ENCODE data around the gene TUBB6.

TUBB6 gene

DNA sequence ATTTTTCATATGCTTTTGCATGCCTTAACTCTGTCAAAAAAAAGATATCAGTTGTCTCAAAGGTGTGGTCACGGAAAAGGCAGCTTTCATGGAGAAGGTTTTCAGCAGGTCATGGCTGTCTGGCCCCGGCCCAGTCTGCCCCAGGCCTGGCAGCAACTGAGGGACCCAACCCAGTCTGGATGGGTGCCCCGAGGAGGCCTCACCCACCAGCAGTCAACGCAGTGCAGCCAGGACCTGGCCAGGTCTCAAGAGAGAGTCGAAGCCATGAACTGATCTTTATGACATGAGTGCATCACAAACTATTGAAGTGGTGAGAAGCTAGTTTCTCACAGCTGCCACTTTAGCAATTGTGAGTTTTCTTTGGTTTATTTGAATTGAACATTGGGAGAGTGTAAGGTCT lies 7.9 kb downstream of the TUBB6 start:
- no peak for DNase-seq

GRCh38 chr18:12317664-12318333 lies 9.8 kb downstream of the TUBB6 start:
- DNase-seq = no peak

DNA sequence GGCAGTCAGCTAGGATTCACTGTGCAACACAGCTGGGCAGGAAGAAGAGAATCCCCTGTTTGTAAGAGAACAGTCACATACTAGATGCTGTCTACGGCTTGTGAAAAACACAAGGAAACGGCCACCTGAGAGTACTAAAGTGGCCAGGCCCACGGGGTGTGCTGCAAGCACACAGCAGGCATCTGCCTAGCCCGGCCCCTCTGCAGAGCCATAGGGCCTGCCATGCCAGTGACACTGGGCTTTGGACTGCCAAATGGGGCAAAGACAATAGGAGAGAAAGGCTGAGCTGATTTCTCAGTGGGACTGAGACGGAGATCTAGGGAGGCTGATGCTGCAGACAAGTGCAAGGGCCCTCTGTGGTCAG lies 10.3 kb downstream of the TUBB6 start:
- DNase-seq = no peak

- no peak for DNase-seq
These were observed 10.8 kb downstream of the TUBB6 start for GRCh38 chr18:12318857-12319256.

- no peak for DNase-seq
These were observed 13.3 kb downstream of the TUBB6 start for GRCh38 chr18:12321333-12321732.

DNA sequence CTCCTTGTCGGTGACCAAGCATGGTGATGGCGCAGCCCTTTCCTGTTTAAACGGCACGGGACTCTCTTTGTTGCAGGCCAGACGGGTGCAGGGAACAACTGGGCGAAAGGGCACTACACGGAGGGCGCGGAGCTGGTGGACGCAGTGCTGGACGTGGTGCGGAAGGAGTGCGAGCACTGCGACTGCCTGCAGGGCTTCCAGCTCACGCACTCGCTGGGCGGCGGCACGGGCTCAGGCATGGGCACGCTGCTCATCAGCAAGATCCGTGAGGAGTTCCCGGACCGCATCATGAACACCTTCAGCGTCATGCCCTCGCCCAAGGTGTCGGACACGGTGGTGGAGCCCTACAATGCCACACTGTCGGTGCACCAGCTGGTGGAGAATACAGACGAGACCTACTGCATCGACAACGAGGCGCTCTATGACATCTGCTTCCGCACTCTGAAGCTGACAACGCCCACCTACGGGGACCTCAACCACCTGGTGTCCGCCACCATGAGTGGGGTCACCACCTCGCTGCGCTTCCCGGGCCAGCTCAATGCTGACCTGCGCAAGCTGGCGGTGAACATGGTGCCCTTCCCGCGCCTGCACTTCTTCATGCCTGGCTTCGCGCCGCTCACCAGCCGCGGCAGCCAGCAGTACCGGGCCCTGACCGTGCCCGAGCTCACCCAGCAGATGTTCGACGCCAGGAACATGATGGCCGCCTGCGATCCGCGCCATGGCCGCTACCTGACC lies 17.1 kb downstream of the TUBB6 start:
- no peak for DNase-seq

GRCh38 chr18:12325726-12326245 lies 17.7 kb downstream of the TUBB6 start:
- no peak for DNase-seq

- DNase-seq = no peak
These were observed 18.8 kb downstream of the TUBB6 start for GRCh38 chr18:12326711-12327460.

DNA sequence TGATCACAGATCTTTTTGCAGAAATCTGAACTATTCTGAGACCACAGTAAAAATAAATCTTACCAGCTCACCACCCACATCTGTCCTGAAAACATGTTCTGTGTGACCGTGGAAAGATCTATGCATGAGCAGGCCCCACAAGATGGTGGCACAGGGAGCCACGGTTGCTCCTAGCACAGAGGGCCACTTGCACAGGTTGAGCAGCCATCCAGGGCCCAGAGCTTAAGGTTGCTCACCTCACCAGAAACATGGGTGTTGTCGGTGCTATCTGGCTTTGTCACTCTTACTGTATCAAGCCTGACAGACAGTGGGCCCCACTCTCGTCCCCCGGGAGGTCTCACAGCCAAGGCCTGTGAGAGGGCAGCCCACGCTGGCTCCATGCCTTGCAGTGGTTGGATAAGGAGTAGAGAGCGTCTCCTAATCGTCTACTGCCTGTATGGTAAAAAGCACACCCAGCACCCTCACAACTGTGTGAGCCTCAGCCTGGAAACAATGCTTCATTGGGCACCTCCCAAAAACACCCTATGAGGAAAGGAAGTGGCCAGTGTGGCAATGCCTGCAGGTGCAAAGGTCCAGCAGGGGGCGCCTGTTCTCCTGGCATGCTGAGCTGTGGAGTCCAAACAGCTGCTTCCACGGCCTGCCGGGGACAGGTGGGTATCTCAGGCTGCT lies 19.6 kb downstream of the TUBB6 start:
- DNase-seq = peak; percentile 48 to 58

- DNase-seq = no peak
These were observed 20.3 kb downstream of the TUBB6 start for GRCh38 chr18:12328179-12328823.

GRCh38 chr18:12329125-12329698 lies 21.2 kb downstream of the TUBB6 start:
- DNase-seq = no peak

GRCh38 chr18:12330766-12331165 lies 22.7 kb downstream of the TUBB6 start:
- no peak for DNase-seq

- no peak for DNase-seq
These were observed 25.7 kb downstream of the TUBB6 start for GRCh38 chr18:12333506-12334290.

- DNase-seq = no peak
These were observed 26.3 kb downstream of the TUBB6 start for GRCh38 chr18:12334366-12334808.

DNA sequence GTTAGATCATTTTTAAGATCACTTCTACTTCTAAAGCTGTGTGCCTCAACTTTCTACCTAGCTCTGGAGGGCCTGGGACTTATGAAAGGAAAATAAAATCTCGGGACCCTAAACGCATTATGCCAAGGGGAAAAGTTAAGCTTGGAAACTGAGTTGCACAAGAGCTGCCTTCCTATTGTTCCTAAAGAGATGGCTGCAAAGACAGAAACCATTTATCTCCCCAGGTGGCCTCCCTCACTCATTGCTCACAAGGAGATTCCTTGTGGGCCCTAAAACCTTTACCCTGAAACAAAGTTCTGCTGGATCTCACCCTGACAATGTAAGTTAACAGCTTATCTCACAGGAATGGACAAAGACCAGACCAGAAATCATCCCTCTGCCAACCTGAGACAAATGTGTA lies 26.8 kb downstream of the TUBB6 start:
- DNase-seq = no peak

GRCh38 chr18:12335503-12335902 lies 27.5 kb downstream of the TUBB6 start:
- no peak for DNase-seq

- DNase-seq = no peak
These were observed 28.2 kb downstream of the TUBB6 start for GRCh38 chr18:12336171-12336613.

DNA sequence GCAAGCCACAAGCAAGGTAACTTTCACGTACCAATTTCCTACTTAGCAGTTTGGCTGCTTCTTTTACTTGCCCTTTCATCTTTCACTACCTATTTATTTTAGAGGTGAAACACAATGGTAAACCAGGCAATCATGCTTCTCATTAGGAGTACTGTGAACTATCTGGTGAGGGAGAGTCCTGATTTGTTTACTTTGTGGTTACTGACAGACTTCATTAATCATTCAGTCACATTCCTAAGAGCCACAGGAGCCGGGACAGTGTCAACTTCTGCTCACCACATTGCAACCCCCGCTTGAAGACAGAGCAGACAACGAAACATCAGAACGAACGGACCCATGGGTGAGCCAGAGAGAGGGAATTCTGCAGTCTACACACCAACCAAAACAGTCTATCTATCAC lies 28.8 kb downstream of the TUBB6 start:
- DNase-seq = no peak

DNA sequence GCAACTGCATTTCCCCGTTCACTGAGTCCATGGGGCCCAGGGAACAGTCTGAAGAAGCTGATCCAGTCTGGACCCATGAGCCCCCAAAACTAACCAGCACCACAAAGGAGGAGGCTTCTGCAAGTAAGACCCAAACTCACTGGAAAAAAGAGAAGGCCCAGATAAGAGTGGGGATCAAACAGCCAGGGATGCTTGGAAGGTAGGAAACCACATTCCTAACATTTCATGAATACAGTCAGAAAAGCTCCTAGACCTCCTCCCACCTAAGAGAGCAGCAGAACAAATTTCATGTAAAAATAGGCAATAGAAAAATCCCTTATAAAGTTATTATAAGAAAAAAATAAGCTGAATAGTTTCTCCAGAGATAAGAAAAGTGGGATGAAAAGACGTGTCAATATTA lies 30.3 kb downstream of the TUBB6 start:
- DNase-seq = no peak

GRCh38 chr18:12340945-12341660 lies 33.1 kb downstream of the TUBB6 start:
- DNase-seq = no peak

GRCh38 chr18:12342661-12343060 lies 34.6 kb downstream of the TUBB6 start:
- DNase-seq = no peak

All from NCI-H1930 (cell line).